Neural cell (in vitro differentiated cells): ENCODE data around the gene ABHD17A. TPM values are rescaled to one million over a fixed set of nuclear protein-coding genes. Genes with fewer than 3 reads are reported as not detected.
A peak's percentile ranks its signal among the peaks of the same experiment; 100 is the strongest.

ENCODE experiments used
- H2AFZ ChIP-seq: fragments of 200-600, 300-800 bp; sonication (generic), shearing (Covaris generic); 2 replicates; pipeline ENCODE4 v1.6.0; 2014; ENCODE audit warnings: low read depth, mild to moderate bottlenecking, antibody characterized with exemption, low read length, moderate library complexity
- H3F3A ChIP-seq: fragments of 200-600 bp; shearing (Covaris generic); 2 replicates; pipeline ENCODE4 v1.6.1; 2016; ENCODE audit warnings: mild to moderate bottlenecking, moderate library complexity, mixed read lengths, antibody characterized with exemption, low read length; ENCODE audit not compliant: insufficient read depth, poor library complexity, severe bottlenecking
- H3K27ac ChIP-seq: fragments of 200-600, 300-800 bp; sonication (generic), shearing (Covaris generic); 2 replicates; pipeline ENCODE4 v1.5.1; 2014; ENCODE audit warnings: mild to moderate bottlenecking, low read length, moderate library complexity
- H3K27me3 ChIP-seq: fragments of 300-800, 200-600 bp; sonication (generic), shearing (Covaris generic); 2 replicates; pipeline ENCODE4 v1.6.0; 2014; ENCODE audit warnings: mild to moderate bottlenecking, low read depth, low read length, moderate library complexity; ENCODE audit not compliant: insufficient read depth
- H3K36me3 ChIP-seq: fragments of 300-800, 200-600 bp; sonication (generic), shearing (Covaris generic); 2 replicates; pipeline ENCODE4 v1.5.1; 2014; ENCODE audit warnings: mild to moderate bottlenecking, antibody characterized with exemption, low read length, moderate library complexity; ENCODE audit not compliant: insufficient read depth
- H3K4me2 ChIP-seq: fragments of 300-800, 200-600 bp; sonication (generic), shearing (Covaris generic); 2 replicates; pipeline ENCODE4 v1.6.0; 2014; ENCODE audit warnings: mild to moderate bottlenecking, low read length
- H3K4me3 ChIP-seq: fragments of 300-800, 200-600 bp; sonication (generic), shearing (Covaris generic); 2 replicates; pipeline ENCODE4 v1.5.1; 2014; ENCODE audit warnings: mild to moderate bottlenecking, low read length, moderate library complexity
- H3K79me2 ChIP-seq: fragments of 200-600 bp; shearing (Covaris generic); replicated peaks from 2 replicates; pipeline ENCODE4 v1.6.0; 2014; ENCODE audit warnings: mild to moderate bottlenecking, low read length, moderate library complexity; ENCODE audit not compliant: insufficient read depth
- H3K9ac ChIP-seq: fragments of 300-800, 200-600 bp; sonication (generic), shearing (Covaris generic); 2 replicates; pipeline ENCODE4 v1.6.1; 2016; ENCODE audit warnings: mild to moderate bottlenecking, low read length, mixed read lengths
- H3K9me2 ChIP-seq: fragments of 200-600 bp; shearing (Covaris generic); 2 replicates; pipeline ENCODE4 v1.6.1; 2016; ENCODE audit warnings: mild to moderate bottlenecking, low read length, mixed read lengths; ENCODE audit not compliant: insufficient read depth
- H3K9me3 ChIP-seq: fragments of 200-600, 300-800 bp; sonication (generic), shearing (Covaris generic); 2 replicates; pipeline ENCODE4 v1.6.1; 2016; ENCODE audit warnings: mild to moderate bottlenecking, mixed run types, low read length, moderate library complexity, mixed read lengths
- H4K20me1 ChIP-seq: fragments of 200-600 bp; shearing (Covaris generic); 2 replicates; pipeline ENCODE4 v1.6.1; 2016; ENCODE audit warnings: mild to moderate bottlenecking, mixed run types; ENCODE audit not compliant: insufficient read depth
- EP300 ChIP-seq: fragments of 450-650 bp; conservative IDR thresholded peaks from 2 replicates; pipeline ENCODE4 v1.6.1; 2014; ENCODE audit warnings: antibody characterized with exemption, mild to moderate bottlenecking, moderate library complexity; ENCODE audit not compliant: poor library complexity, severe bottlenecking
- MXI1 ChIP-seq: fragments of 450-650 bp; conservative IDR thresholded peaks from 2 replicates; pipeline ENCODE4 v1.6.1; 2014; ENCODE audit warnings: antibody characterized with exemption, mild to moderate bottlenecking; ENCODE audit not compliant: poor library complexity, severe bottlenecking
- POLR2AphosphoS5 ChIP-seq: IDR thresholded peaks from 2 replicates; pipeline ENCODE4 v1.6.1; 2012
- RAD21 ChIP-seq: fragments of 450-650 bp; conservative IDR thresholded peaks from 2 replicates; pipeline ENCODE4 v1.6.1; 2014; ENCODE audit warnings: antibody characterized with exemption, mild to moderate bottlenecking, moderate library complexity
- SMC3 ChIP-seq: fragments of 450-650 bp; conservative IDR thresholded peaks from 2 replicates; pipeline ENCODE4 v1.6.1; 2014; ENCODE audit warnings: antibody characterized with exemption, mild to moderate bottlenecking, moderate library complexity; ENCODE audit not compliant: poor library complexity
- TAF1 ChIP-seq: IDR thresholded peaks from 2 replicates; pipeline ENCODE4 v1.6.1; 2012; ENCODE audit warnings: low read depth
- polyA plus RNA-seq: library from polyadenylated mRNA; depleted of rRNA; stranded (reverse); fragments of >200 nt; gene quantifications from 2 replicates; pipeline ENCODE4 v1.2.3, GENCODE V29; 2014
- TF ChIP-seq, protein P1 (sequence below): fragments of 450-650 bp; IDR thresholded peaks from 2 replicates; pipeline ENCODE4 v1.5.1; 2014; ENCODE audit warnings: antibody characterized with exemption, mild to moderate bottlenecking, moderate library complexity; ENCODE audit not compliant: poor library complexity, severe bottlenecking
- TF ChIP-seq, protein P2 (sequence below): IDR thresholded peaks from 2 replicates; pipeline ENCODE4 v1.6.1; 2012; ENCODE audit warnings: borderline replicate concordance

The ABHD17A gene
- polyA plus RNA-seq, 1 donor from 2014 or later = 116 TPM

DNA sequence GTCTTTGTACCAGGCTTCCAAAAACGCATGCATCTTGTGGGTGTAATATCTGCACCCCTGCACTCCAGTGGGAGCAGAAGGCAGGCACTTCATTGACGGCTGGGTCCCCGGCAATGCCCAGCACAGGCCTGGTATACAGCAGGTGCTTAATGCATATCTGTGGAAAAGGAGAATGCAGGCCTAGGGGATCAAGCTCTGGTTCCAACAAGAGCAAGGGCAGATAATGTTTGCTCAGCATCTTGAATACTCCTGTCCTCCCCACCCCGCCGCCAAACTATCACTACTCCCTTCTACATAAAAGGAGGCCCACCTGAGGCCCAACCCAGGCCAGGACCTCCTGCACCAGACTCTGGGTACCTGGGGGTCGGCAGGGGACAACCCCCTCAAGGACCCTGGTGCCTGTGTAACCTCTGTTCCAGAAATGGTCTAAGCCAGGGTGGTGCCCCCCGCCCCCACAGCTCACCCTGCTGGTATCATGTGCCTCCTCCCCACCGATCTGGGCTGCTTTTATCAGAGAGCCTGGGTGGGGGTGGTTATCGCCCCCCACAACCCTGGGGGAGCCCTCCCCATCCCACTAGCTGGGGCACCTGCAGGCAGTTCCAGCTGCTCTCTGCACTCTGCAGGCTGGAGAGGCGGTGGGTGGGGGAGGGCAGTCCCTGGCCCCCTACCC is 26.7 kb downstream of the ABHD17A start:
- H3K79me2 ChIP-seq = no peaks in the 10 kb centered on the region
- no peak overlapping the region for H3K9ac ChIP-seq
- no peaks in the 10 kb centered on the region for H4K20me1 ChIP-seq
- no peaks in the 10 kb centered on the region for H3K9me3 ChIP-seq
- no peaks in the 10 kb centered on the region for H3K36me3 ChIP-seq
- peaks cover 26% of the 10 kb centered on the region for H3K27me3 ChIP-seq
- no peak overlapping the region for H3K27ac ChIP-seq
- no peak overlapping the region for H3K4me2 ChIP-seq
- no peaks in the 10 kb centered on the region for H3K9me2 ChIP-seq
- no peak overlapping the region for H2AFZ ChIP-seq
- no peaks in the 10 kb centered on the region for H3F3A ChIP-seq
- H3K4me3 ChIP-seq = no peak overlapping the region
- TF ChIP-seq MXI1 (no peak), POLR2AphosphoS5 (no peak), TAF1 (no peak)
- TF ChIP-seq, protein P1, sequence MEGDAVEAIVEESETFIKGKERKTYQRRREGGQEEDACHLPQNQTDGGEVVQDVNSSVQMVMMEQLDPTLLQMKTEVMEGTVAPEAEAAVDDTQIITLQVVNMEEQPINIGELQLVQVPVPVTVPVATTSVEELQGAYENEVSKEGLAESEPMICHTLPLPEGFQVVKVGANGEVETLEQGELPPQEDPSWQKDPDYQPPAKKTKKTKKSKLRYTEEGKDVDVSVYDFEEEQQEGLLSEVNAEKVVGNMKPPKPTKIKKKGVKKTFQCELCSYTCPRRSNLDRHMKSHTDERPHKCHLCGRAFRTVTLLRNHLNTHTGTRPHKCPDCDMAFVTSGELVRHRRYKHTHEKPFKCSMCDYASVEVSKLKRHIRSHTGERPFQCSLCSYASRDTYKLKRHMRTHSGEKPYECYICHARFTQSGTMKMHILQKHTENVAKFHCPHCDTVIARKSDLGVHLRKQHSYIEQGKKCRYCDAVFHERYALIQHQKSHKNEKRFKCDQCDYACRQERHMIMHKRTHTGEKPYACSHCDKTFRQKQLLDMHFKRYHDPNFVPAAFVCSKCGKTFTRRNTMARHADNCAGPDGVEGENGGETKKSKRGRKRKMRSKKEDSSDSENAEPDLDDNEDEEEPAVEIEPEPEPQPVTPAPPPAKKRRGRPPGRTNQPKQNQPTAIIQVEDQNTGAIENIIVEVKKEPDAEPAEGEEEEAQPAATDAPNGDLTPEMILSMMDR = no peak

- Histone ChIP-seq H3F3A (no peaks in the 10 kb centered on the region), H3K4me3 (no peak overlapping the region), H3K9me2 (no peaks in the 10 kb centered on the region), H3K27me3 (peaks cover 26% of the 10 kb centered on the region), H4K20me1 (no peaks in the 10 kb centered on the region), H3K27ac (no peak overlapping the region), H3K9me3 (no peaks in the 10 kb centered on the region), H3K4me2 (no peak overlapping the region), H3K9ac (peak overlapping the region; percentile 16), H2AFZ (no peak overlapping the region), H3K79me2 (no peaks in the 10 kb centered on the region), H3K36me3 (no peaks in the 10 kb centered on the region)
- TF ChIP-seq MXI1 (no peak), SMC3 (no peak), EP300 (no peak), POLR2AphosphoS5 (no peak), RAD21 (no peak)
- TF ChIP-seq, protein P2, sequence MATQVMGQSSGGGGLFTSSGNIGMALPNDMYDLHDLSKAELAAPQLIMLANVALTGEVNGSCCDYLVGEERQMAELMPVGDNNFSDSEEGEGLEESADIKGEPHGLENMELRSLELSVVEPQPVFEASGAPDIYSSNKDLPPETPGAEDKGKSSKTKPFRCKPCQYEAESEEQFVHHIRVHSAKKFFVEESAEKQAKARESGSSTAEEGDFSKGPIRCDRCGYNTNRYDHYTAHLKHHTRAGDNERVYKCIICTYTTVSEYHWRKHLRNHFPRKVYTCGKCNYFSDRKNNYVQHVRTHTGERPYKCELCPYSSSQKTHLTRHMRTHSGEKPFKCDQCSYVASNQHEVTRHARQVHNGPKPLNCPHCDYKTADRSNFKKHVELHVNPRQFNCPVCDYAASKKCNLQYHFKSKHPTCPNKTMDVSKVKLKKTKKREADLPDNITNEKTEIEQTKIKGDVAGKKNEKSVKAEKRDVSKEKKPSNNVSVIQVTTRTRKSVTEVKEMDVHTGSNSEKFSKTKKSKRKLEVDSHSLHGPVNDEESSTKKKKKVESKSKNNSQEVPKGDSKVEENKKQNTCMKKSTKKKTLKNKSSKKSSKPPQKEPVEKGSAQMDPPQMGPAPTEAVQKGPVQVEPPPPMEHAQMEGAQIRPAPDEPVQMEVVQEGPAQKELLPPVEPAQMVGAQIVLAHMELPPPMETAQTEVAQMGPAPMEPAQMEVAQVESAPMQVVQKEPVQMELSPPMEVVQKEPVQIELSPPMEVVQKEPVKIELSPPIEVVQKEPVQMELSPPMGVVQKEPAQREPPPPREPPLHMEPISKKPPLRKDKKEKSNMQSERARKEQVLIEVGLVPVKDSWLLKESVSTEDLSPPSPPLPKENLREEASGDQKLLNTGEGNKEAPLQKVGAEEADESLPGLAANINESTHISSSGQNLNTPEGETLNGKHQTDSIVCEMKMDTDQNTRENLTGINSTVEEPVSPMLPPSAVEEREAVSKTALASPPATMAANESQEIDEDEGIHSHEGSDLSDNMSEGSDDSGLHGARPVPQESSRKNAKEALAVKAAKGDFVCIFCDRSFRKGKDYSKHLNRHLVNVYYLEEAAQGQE = no peak
Observed at GRCh38 chr19:1857648-1858326, 27.5 kb downstream of the ABHD17A start.
